Measurements from ENCODE around the gene KASH5. TPM values are rescaled to one million over a fixed set of nuclear protein-coding genes. Genes with fewer than 3 reads are reported as not detected.

KASH5 gene
- total and polyA plus RNA-seq, 2 of the 4 experiments (the other 2 are of a cell fraction), result not detected

DNA sequence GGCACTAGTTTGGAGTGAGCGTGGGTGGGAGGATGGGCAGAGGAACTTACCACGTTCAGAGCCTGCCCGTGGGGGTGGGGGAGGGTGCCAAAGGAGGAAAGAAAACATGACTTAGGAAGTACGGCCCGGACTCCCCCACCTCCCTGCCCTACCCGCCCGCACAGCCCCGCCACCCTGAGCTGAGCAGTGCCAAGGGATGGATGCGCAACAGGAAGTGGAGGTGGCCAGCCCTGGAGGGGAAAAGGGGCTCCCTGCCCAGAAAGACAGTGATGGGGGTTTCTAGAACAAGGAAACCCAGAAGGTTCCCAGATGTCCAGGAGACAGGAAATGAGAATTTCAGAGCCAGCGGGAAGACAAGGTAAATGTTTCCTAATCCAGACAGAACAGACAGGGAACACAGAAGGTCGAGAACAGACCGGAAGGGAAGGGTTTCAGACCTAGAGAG, 32.1 kb upstream of the KASH5 start:
- Histone ChIP-seq H3K27ac (ENCODE audit: insufficient read depth, low read length) (no peak overlapping the region), H3K4me3 (ENCODE audit: insufficient read depth, low read depth, low read length) (no peak overlapping the region), H2AK9ac (replicated peaks; ENCODE audit: low read depth, low read length, poor library complexity) (no peak overlapping the region), H3K56ac (ENCODE audit: extremely low read depth, insufficient read depth, low read length) (no peak overlapping the region), H3K9me3 (ENCODE audit: control insufficient read depth, insufficient read depth, low read length) (no peaks in the 10 kb centered on the region), H3K9ac (ENCODE audit: low read depth, low read length) (no peak overlapping the region), H4K5ac (ENCODE audit: low read depth, low read length) (no peak overlapping the region), H3K18ac (ENCODE audit: low read depth, low read length) (no peak overlapping the region), H4K20me1 (ENCODE audit: insufficient read depth, low read length) (peaks cover 6% of the 10 kb centered on the region; the same call in 1 of the 2 replicates), H3K36me3 (ENCODE audit: control insufficient read depth, insufficient read depth, low read length) (peaks cover 65% of the 10 kb centered on the region), H2BK120ac (ENCODE audit: low read depth, low read length) (no peak overlapping the region), H2AFZ (replicated peaks; ENCODE audit: low read length, poor library complexity) (no peak overlapping the region), H4K91ac (ENCODE audit: insufficient read depth, low read depth, low read length) (no peak overlapping the region), H3K79me1 (ENCODE audit: low read depth in 1 of 2, low read length in 2 of 2) (peaks cover 19 to 62% of the 10 kb centered on the region in 2 experiments), H3K4ac (ENCODE audit: low read depth, low read length) (no peak overlapping the region), H3K23ac (ENCODE audit: low read depth, low read length) (no peak overlapping the region), H2AK5ac (ENCODE audit: low read depth, low read length) (no peak overlapping the region), H3K9me1 (ENCODE audit: insufficient read depth, low read length) (peaks cover 16% of the 10 kb centered on the region; the same call in 1 of the 2 replicates), H3K14ac (replicated peaks; ENCODE audit: low read depth, low read length) (no peak overlapping the region), H3K27me3 (ENCODE audit: control insufficient read depth, insufficient read depth, low read length) (no peaks in the 10 kb centered on the region), H3K4me2 (ENCODE audit: low read depth, low read length) (no peak overlapping the region), H2BK15ac (ENCODE audit: low read depth, low read length) (no peak overlapping the region), H3K4me1 (ENCODE audit: control insufficient read depth, insufficient read depth, low read length) (peaks cover 4% of the 10 kb centered on the region; the same call in 1 of the 2 replicates), H2BK20ac (ENCODE audit: low read depth, low read length) (no peak overlapping the region), H2BK5ac (ENCODE audit: low read depth, low read length, poor library complexity, severe bottlenecking) (no peak overlapping the region), H4K8ac (ENCODE audit: low read depth in 2 of 2, low read length in 2 of 2) (no peak overlapping the region)
- in situ Hi-C loops (cut with MboI; ENCODE audit: low sequenced_read_pairs), result no loop called here
- intact Hi-C loops (cut with micrococcal nuclease), result no loop called here
- 100% methylated on average over 1 of the region's 12 CpGs; no CpG with 5 or more reads in 1 of the 2 experiments for WGBS, 2 experiments (ENCODE audit: extremely low coverage in 2 of 2, insufficient read length in 1 of 2)
- dilution Hi-C loops (cut with HindIII; ENCODE audit: low sequenced_read_pairs, unreplicated experiment), result no loop called here
- TF ChIP-seq CHD1 (IDR thresholded peaks at IDR 0.05; ENCODE audit: low read depth, low read length) (no peak), POLR2A (IDR thresholded peaks at IDR 0.05; ENCODE audit: low read depth, low read length) (no peak), FOS (IDR thresholded peaks at IDR 0.05; ENCODE audit: low read depth, low read length) (no peak), MAZ (IDR thresholded peaks at IDR 0.05; ENCODE audit: borderline replicate concordance, low read depth, low read length) (no peak), SMC3 (IDR thresholded peaks at IDR 0.05; ENCODE audit: low read depth, low read length) (no peak), RCOR1 (IDR thresholded peaks at IDR 0.05; ENCODE audit: insufficient replicate concordance, low read length) (no peak), NFE2L2 (IDR thresholded peaks at IDR 0.05; ENCODE audit: low read depth, low read length) (no peak), MXI1 (IDR thresholded peaks at IDR 0.05; ENCODE audit: borderline replicate concordance, low read depth, low read length) (no peak), CEBPB (IDR thresholded peaks at IDR 0.05; ENCODE audit: low read depth, low read length) (no peak), RFX5 (IDR thresholded peaks at IDR 0.05; ENCODE audit: low read depth, low read length) (no peak), BHLHE40 (IDR thresholded peaks at IDR 0.05; ENCODE audit: low read depth, low read length) (no peak), ELK1 (IDR thresholded peaks at IDR 0.05; ENCODE audit: borderline replicate concordance, low read depth, low read length) (no peak)
- TF ChIP-seq, protein P1, sequence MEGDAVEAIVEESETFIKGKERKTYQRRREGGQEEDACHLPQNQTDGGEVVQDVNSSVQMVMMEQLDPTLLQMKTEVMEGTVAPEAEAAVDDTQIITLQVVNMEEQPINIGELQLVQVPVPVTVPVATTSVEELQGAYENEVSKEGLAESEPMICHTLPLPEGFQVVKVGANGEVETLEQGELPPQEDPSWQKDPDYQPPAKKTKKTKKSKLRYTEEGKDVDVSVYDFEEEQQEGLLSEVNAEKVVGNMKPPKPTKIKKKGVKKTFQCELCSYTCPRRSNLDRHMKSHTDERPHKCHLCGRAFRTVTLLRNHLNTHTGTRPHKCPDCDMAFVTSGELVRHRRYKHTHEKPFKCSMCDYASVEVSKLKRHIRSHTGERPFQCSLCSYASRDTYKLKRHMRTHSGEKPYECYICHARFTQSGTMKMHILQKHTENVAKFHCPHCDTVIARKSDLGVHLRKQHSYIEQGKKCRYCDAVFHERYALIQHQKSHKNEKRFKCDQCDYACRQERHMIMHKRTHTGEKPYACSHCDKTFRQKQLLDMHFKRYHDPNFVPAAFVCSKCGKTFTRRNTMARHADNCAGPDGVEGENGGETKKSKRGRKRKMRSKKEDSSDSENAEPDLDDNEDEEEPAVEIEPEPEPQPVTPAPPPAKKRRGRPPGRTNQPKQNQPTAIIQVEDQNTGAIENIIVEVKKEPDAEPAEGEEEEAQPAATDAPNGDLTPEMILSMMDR (conservative IDR thresholded peaks at IDR 0.05; ENCODE audit: low read depth, low read length), result no peak
- DNase-seq (no peak), ATAC-seq (ENCODE audit: low read depth) (no peak)
- ChIA-PET CTCF (no interaction called here), POLR2A (ENCODE audit: unreplicated experiment) (no interaction called here)
- no TSS peak for BruUV-seq (replicated peaks)

Data from IMR-90 (cell line).